Fibroblast of pulmonary artery (primary cell): ENCODE data around the gene NRARP.
"Not testable (repeated sequence)": the region's sequence is repeated elsewhere in the genome, so short reads cannot be mapped to it uniquely, and the experiment has no call there.

Experiments
- DNase-seq: peaks from one replicate; pipeline ENCODE4 v3.0.0-alpha.2; 2010; ENCODE audit warnings: low read depth
- H3K4me3 ChIP-seq: replicated peaks from 2 replicates; pipeline ENCODE4 v1.5.1; 2011; ENCODE audit warnings: low read depth, mild to moderate bottlenecking, control low read depth, low read length, moderate library complexity
- CTCF ChIP-seq: IDR thresholded peaks from 2 replicates; pipeline ENCODE4 v1.5.1; 2011; ENCODE audit warnings: mild to moderate bottlenecking, control low read depth, low read length, inconsistent platforms; ENCODE audit errors: missing control alignments

The NRARP gene

GRCh38 chr9:137264067-137264466 lies 38.0 kb downstream of the NRARP start:
- no peak for TF ChIP-seq CTCF
- no peak overlapping the region for H3K4me3 ChIP-seq
- no peak for DNase-seq

GRCh38 chr9:137263506-137263905 lies 38.6 kb downstream of the NRARP start:
- H3K4me3 ChIP-seq = no peak overlapping the region
- no peak for DNase-seq
- no peak for TF ChIP-seq CTCF

- no peak for TF ChIP-seq CTCF
- no peak overlapping the region for H3K4me3 ChIP-seq
- no peak for DNase-seq
These were observed 39.2 kb downstream of the NRARP start for GRCh38 chr9:137262909-137263285.

- TF ChIP-seq CTCF = peak; percentile 38
- peak; percentile 62 for DNase-seq
- not testable (repeated sequence) for H3K4me3 ChIP-seq
These were observed 39.7 kb downstream of the NRARP start for GRCh38 chr9:137262173-137262908.

GRCh38 chr9:137256856-137257255 lies 45.2 kb downstream of the NRARP start:
- H3K4me3 ChIP-seq = peak overlapping the region; percentile 84
- no peak for DNase-seq
- no peak for TF ChIP-seq CTCF

GRCh38 chr9:137256362-137256761 lies 45.7 kb downstream of the NRARP start:
- DNase-seq = no peak
- TF ChIP-seq CTCF = no peak
- H3K4me3 ChIP-seq = peak overlapping the region; percentile 84
